ENCODE data around the gene ANO7.
A peak's percentile ranks its signal among the peaks of the same experiment; 100 is the strongest.

Gene ANO7

DNA sequence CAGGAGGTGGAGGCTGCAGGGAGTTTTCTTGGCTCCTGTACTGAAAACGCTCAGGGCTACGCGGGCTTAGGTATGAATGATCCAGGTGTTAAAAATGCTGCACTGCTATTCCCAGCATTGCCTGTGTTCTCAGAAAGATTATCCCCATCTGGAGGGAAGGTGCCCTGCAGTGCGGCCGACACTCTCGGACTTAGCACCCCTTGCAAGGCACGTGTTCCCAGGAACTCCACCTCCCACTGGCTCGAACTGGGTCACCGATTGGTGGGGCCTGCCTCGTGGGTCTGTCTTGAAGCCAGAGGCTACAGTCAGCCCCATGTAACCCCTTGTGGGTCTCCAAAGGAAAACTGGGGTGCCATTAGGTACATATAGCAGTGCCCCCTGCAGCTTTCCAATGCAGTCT lies 25.7 kb downstream of the ANO7 start:
- DNase-seq, result no peak

DNA sequence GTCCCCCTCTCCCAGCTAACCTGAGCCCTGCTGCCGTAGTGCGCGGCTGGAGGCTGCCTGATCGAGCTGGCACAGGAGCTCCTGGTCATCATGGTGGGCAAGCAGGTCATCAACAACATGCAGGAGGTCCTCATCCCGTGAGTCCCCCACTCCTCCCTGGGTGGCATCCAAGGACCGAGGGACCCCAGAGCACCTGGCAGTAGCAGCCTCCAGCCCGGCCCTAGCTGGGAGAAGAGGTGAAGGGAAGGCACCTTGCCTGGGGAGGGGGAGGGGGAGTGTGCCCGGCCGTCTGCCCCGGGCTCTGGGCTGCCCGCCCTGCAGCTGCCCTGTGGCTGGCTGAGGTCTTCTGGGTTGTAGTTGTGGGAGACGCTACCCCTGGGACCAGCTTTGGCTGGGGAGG lies 26.3 kb downstream of the ANO7 start:
- DNase-seq, result no peak

DNA sequence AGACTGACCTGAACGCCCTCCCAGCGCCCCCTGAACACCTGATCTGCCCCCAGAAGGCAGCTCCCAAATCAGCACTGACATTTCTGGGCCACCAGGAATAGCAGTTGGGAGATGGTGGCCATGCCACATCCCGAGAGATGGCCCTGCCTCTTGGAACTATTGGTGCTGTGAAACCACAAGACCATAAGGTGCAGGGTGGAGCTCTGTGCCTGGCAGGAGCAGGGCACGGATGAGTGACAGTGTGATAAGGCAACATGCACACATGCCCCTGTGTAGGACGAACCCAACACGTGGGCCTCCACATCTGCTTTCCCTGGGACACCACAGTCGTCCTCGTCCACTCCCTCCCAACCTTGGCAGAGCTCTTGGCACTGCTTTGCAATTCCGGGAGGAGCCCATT lies 26.9 kb downstream of the ANO7 start:
- no peak for DNase-seq

DNA sequence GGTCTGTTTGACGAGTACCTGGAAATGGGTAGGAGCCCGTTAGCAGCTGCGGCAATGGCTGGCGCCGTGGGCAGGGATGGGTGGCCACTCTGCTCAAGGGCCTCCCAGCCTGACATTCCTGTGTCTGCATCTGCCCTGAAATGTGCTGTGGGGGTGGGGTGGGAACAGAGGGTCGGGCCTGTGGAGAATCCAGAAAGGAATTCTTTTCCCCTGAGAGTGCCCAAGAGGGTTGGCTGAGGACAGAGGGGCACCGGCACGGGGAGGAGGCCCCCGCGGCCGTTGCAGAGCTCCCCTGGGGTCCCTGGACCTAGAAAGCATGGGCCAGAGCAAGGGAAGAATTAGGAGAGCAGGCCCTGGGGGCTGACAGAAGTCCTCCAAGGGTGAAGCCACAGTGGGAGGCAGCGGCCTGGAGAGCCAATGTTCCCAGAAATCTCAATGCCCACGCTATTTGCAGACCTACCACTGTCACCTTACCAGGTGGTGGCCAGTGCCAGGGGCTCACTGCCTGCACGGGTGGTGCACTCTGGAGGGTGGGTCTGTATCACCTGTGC lies 27.8 kb downstream of the ANO7 start:
- DNase-seq, result peak; percentile 51

DNA sequence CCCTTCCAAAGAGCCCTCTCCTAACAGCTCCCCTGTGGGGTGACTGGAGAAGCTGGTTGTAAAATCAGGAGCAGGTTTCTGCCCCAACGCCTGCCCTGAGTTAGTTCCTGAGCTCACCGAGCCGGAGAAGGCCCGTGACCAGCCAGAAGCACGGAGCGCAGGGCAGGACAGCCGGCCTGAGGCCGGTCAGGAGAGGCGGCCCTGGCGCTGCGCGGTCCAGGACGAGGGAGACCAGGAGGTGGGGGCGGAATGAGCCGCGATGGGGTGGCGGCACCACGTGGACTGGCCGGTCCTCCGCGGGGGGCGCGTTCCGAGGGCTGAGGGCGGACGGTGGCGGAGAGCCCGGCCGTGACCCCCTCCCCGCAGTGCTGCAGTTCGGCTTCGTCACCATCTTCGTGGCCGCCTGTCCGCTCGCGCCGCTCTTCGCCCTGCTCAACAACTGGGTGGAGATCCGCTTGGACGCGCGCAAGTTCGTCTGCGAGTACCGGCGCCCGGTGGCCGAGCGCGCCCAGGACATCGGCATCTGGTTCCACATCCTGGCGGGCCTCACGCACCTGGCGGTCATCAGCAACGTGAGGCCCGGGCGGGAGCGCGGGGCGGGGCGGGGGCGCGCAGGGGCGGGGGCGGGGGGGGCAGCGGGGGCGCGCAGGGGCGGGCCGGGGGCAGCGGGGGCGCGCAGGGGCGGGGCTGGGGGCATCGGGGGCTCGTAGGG lies 29.0 kb downstream of the ANO7 start:
- DNase-seq, result peak; percentile 57

DNA sequence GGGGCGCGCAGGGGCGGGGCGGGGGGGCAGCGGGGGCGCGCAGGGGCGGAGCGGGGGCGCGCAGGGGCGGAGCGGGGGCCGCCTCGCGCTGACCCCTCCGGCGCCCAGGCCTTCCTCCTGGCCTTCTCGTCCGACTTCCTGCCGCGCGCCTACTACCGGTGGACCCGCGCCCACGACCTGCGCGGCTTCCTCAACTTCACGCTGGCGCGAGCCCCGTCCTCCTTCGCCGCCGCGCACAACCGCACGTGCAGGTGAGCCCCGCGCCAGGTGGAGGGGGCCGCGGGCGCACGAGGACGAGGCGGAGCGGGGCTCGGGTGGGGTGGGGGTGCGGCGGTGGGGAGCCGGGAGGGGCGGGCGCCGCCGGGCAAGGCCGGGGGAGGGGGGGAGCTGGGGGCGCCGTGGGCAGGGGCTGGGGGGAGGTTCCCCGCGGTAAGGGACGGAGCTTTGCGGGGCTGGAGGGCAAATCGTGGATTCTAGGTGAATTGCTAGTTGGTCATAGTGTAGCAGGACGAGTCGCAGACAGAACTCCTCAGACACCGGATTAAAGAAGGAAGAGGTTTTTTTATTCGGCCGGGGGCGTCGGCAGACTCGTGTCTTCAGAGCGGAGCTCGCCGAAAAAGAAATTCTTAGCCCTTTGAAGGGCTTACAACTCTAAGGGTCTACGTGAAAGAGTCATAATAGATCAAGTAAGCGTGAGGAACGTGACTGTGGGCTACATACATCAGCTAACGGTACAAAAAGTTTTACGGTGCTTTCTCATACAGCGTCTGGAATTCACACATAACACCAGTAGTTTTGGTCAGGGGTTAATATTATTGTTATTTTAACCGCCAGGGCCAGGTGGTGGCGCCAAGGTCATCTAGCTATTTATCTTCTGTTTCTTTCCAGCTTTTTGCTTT lies 29.9 kb downstream of the ANO7 start:
- peak; percentile 40 for DNase-seq

DNA sequence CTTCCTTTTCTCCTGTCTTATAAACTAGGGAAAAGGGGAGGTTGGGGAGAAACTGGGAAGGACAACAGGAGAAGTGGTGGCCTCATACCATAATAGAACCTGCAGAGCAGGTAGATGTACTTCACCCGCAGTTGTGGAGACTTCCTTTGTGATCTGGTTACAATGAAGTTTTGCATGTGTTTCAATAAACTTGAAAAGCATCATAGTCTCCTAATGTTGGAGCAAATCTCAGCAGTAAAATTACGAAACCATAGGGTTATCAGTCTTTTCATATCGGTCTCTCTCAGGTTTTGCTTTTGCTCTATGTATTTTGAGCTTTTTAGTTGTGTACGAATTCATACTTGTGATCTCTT lies 30.5 kb downstream of the ANO7 start:
- no peak for DNase-seq

DNA sequence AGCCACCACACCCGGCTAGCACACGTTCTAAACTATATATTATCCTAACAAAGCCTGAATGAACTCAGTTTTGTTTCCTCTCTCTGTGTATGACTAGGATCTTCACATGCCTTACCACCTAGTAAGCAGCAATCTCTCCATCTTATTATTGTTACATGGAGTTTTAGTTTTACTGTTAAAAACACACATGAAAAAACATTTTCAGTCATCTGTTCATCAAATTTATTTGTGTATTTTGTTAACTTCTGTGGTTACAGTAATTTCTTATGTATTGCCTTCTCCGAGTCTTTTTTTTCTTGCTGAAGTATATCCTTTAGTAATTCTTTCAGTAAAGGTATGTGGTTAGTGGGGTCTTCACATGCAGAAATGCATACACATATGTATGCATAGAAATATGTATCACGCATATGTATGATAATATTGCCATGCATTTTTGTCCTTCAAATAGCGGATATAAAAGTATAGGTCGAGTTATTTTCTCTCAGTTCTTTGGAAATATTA lies 31.4 kb downstream of the ANO7 start:
- DNase-seq, result no peak

DNA sequence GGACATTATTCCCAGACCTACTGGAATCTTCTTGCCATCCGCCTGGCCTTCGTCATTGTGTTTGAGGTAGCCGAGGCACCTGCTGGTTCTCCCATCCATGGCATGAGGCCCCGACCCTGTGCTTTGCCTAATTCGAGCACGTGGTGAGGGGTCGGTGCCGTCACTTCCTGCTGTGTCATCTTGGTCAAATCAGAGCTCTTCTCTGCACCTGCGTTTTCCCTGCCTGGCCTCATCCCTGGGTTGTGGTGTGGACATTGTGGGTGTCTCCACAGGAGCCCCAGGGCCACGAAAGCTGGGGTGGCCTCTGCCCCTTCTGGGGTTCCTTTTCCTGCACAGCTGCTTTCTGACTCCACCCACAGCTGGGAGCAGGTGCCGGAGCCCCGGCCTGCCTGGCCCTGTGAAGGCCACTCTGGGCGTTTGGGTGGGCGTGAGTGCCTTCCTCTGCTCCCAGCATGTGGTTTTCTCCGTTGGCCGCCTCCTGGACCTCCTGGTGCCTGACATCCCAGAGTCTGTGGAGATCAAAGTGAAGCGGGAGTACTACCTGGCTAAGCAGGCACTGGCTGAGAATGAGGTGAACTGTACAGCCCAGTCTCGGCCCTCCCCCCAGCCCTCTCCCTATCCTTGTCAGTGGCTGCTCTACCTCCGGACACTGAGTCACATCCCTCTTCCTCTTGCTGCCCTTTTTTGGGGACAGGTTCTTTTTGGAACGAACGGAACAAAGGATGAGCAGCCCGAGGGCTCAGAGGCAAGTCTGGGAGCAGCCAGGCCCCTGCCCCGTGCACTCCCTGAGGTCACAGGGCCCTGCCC lies 34.9 kb downstream of the ANO7 start:
- DNase-seq, result peak; percentile 23

DNA sequence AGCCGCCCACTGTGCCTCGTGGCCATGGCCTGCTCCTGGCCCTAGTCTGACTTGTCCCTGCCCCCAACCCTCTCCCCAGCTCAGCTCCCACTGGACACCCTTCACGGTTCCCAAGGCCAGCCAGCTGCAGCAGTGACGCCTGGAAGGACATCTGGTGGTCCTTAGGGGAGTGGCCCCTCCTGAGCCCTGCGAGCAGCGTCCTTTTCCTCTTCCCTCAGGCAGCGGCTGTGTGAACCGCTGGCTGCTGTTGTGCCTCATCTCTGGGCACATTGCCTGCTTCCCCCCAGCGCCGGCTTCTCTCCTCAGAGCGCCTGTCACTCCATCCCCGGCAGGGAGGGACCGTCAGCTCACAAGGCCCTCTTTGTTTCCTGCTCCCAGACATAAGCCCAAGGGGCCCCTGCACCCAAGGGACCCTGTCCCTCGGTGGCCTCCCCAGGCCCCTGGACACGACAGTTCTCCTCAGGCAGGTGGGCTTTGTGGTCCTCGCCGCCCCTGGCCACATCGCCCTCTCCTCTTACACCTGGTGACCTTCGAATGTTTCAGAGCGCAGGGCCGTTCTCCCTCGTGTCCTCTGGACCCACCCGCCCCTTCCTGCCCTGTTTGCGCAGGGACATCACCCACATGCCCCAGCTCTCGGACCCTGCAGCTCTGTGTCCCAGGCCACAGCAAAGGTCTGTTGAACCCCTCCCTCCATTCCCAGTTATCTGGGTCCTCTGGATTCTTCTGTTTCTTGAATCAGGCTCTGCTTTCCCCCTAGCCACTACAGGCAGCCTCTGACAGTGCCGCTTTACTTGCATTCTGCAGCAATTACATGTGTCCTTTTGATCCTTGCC lies 35.8 kb downstream of the ANO7 start:
- DNase-seq, result peak; percentile 67

DNA sequence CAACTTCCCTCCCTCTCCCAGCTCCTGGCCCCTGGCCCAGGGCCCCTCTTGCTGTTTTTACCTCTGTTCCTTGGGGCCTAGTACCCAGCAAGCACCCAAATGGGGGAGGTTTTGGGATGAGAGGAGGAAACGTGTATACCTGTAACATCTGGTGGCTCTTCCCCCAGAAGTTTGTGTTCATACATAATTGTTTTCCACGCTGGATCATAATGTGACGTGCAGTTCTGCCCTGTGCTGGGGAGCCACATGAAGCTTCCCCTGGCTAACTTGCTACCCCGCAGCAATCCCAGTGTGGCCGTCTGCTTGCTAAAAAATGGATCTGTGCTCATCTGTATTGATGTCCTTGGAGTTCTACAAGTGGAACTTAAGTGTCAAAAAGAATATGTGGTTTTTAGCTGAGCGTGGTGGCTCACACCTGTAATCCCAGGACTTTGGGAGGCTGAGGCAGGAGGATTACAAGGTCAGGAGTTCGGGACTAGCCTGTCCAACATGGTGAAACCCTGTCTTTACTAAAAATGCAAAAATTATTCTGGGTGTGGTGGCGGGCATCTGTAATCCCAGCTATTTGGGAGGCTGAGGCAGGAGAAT lies 36.5 kb downstream of the ANO7 start:
- no peak for DNase-seq

DNA sequence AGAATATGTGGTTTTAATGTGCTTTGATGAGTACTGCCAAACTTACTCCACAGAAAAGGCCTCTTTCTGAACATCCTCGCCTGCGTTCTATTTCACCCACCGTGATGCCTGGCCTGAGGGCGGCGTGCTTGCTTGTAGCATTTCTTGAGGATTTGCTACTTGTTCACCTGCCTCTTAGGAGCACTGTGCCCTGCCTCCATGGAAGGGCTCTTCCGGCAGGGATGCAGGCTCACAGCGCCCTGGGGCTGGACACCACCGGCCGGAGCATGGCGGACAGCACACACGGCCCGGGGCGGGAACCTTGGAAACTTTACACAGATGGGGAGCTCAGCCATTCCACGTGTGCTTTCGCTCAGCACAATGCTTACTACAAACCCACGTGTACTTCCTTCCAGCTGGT lies 37.1 kb downstream of the ANO7 start:
- DNase-seq, result no peak

DNA sequence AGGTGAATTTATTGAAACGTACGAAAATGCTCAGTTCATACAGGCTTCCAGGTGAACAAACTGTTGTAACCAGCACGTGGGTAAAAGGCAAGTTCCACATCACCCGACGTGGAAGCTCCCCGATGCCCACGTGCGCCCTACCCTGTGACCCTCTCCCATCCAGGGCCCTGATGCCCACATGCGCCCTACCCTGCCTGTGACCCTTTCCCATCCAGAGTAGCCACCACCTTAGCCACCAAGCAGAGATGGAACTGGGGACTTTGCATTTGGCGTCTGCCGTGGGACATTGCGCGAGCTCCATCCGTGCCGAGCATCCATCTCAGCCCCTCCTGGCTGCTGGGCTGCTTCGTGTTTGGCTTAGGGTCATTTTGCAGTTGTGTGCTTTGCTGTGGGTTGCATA lies 37.5 kb downstream of the ANO7 start:
- no peak for DNase-seq

DNA sequence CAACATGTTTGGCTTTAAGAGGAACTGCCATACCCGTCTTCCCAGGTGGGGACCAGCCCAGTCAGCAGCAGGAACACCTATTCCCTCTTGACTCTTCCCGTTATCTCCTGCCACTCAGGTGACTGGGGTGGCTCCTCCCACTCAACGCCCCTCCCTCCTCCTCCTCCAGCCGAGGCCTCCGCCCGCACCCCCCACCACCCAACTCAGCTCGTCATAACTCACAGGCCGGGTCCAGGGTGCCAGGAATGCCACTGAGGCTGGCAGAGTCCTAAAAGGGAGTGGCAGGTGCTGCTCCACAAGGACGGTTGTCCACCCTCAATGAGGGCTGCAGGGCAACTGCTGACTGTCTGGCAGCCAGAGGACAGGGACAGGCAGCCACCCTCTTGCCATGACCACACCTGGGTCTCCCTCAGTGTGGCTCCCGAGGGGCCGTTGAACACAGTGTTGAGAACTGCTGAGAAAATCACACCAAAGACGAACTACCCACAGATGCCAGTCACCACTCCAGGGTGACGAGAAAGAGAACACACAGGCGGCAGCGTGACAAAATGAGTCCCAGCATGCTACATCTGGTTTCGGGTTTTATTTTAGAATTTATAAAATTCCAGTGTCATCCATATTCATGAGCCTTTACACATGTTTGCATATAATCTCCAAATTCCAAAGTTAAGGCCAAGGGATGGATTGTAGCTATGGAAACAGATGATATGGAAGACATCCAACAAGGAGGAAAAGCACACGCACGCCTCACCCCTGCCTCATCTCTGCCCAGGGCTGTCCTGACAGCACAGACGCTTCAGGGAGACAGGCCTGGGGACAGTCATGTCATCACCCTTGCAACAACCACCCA lies 38.5 kb downstream of the ANO7 start:
- peak; percentile 34 for DNase-seq

DNA sequence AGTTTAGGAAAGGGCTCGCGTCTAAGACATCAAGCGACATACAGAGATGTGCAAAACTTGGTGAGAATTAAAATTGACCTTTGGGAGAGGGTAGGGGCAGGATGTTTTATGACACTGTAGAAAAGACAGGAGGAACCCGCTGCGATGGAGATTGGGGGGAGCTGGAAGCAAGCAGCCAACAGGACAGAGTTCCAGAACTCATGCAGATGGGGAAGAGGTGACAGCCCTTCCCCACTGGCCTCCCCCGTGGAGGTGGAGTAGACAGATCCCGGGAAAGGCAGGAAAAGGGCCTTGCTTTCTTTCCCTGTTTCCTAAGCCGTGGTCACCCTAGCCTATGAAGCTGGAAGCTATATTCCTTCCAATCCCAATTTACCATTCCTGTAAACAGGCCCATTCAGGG lies 39.1 kb downstream of the ANO7 start:
- DNase-seq, result no peak

DNA sequence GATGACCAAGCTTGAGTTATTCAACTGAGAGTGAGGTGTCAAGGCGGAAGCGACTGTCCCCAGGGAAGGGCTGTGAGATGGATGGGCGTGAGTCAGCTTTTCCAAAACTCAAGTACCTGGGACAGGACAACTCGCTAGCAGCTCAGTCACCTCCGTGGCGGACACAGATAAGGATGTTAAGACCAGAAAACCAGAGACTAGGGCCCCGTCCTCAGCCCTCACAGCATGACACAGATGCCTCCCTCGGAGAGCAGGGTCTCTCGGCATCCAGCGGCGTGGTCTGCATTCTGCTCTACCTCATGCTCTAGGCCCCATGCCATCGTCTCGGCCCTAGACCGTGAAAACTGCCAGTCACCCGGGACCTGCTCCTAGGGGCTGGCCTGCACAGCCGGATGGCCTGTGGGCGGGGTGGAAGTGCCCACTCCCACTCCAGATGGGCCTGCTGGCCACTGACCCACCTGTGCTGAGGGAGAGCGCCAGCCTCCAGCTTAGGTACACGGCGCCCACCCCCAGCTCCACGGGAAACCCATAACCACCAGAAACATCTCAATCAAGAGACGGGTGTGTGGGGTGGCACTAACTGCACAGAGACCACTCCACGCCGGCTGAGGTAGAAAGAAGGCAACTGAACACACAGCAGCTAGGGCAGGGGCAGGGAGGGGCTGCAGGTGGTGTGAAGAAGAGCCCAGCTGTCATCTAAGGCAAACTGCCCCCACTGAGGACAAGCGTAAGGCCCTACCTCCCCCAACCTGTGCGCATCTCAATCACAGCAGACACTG lies 39.8 kb downstream of the ANO7 start:
- peak; percentile 42 for DNase-seq

DNA sequence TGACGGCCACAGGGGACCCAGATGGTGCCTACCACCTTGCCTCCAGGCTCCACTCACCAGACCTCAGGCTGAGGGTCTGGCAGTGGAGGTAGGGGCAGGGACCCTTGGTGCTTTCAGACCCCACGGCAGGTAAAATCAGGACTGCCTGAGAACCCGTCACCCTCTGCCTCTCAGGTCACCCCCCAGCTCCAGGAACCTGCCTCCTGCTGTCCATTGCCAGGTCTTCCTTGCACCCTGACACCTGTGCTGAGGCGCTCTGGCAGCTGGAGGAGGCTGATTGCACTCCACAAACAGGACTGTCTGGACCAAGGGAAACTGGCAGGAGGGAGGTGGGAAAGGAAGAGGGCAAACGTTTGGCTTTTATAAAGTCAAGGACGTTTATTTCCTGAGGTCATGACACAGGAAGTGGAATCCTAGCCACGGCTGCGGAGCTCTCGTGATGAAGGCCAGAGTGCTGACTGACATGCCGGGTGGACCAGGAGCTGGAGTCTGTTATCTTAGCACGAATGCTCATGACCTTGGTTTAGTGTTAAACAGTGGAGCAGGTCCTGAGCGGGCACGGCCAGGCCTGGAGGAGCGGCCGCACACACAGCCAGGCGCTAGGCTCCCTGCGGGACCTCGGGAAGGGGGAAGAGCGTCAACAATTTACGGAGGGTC lies 40.5 kb downstream of the ANO7 start:
- DNase-seq, result no peak

DNA sequence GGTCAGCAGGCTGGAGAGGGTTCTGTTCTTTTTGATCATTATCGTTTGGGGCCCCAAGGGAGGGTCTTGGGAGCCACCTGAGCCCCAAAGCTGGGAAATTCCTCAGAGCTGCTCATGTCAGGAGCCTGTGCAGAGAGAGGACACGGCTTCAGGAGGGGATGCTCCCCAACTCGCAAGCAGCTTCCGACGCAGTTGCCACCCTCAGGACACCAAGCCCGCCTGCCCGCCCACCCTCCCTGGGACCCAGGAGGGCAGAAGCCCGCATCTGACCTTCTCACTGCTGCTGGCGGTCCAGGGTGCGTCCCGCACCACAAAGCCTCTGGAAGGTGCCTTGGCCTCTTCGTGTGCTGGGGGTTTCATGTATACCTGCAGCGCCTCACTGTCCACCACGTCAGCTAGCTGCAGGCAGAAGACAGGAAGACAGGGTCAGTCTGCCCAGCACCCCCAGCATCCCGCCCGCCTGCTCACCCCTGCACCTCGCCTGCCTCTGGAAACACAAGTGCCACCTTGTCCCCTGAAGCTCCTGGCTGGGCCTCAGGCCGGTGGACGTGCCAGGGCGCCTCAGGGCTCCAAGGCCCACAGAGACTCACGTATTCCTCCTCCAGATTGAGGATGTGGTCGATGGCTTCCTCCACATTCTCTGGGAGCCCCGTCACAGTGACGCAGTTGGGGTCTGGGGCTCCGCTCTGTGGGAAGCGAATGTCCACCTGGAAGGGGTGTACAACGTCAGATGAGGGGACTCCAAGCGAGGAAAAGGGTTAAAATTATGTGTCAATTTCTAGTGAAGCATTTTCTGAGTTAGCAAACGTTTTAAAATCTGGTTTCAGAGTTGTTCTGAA lies 41.3 kb downstream of the ANO7 start:
- no peak for DNase-seq
